BJ (cell line): ENCODE measurements around the gene POLR2C. TPM values are rescaled to one million over a fixed set of nuclear protein-coding genes. Genes with fewer than 3 reads are reported as not detected.

Source experiments
- CTCF ChIA-PET: fragments of 350-600 bp; formaldehyde crosslinking; extraction: SDS; loops from one replicate; lab custom pipeline; 2021; ENCODE audit warnings: antibody characterized with exemption, inconsistent platforms; lab: Yijun Ruan, JAX
- POLR2A ChIA-PET: fragments of 300-600 bp; sonication (Branson Sonifier 250); formaldehyde crosslinking; extraction: SDS; loops from one replicate; lab custom pipeline; 2021; ENCODE audit warnings: antibody characterized with exemption; lab: Charles Lee
- DNase-seq: peaks from one replicate; pipeline ENCODE4 v3.0.0-alpha.2; 2011; ENCODE audit warnings: low read depth
- H3K27me3 ChIP-seq: 2 replicates; pipeline ENCODE4 v1.6.0; 2011; ENCODE audit warnings: low read length; ENCODE audit not compliant: control insufficient read depth, insufficient read depth
- H3K36me3 ChIP-seq: 2 replicates; pipeline ENCODE4 v1.5.1; 2011; ENCODE audit warnings: low read length; ENCODE audit not compliant: control insufficient read depth, insufficient read depth
- H3K4me3 ChIP-seq: 2 replicates; pipeline ENCODE4 v1.5.1; 2011; ENCODE audit warnings: low read depth, mild to moderate bottlenecking, control low read depth, low read length
- polyA plus RNA-seq: library from polyadenylated mRNA; depleted of rRNA; stranded (reverse); fragments of >200 nt; gene quantifications from 2 replicates; pipeline ENCODE4 v1.2.3, GENCODE V29; 2011
- TF ChIP-seq, protein P1 (sequence below): IDR thresholded peaks from 2 replicates; pipeline ENCODE4 v1.5.1; 2011; ENCODE audit warnings: low read depth, mild to moderate bottlenecking, control low read depth, inconsistent platforms, low read length, moderate library complexity; ENCODE audit not compliant: insufficient read depth

POLR2C gene
- polyA plus RNA-seq, 1 experiment: 176 TPM

DNA sequence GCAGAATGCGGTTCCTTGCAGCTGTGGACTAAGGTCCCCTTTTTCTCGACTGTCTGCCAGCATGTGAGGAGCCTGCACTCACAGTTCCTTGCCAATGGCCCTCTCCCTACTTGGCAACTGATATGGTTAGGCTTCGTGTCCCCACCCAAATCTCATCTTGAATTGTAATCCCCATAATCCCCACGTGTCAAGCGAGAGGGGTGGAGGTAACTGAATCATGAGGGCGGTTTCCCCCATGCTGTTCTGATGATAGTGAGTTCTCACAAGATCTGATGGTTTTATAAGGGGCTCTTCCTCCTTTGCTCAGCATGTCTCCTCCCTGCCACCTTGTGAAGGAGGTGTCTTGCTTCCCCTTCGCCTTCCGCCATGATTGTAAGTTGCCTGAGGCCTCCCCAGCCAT lies 35.2 kb upstream of the POLR2C start:
- Histone ChIP-seq H3K4me3 (no peak overlapping the region), H3K36me3 (peaks cover 14% of the 10 kb centered on the region), H3K27me3 (no peaks in the 10 kb centered on the region)
- CTCF ChIA-PET: interaction anchor here (1.5 to 17.0 kb wide), 3 partner anchors 10 to 121 kb away, joined by 6 to 461 read pairs (median 9); no protein-coding TSS in a partner anchor
- TF ChIP-seq, protein P1, sequence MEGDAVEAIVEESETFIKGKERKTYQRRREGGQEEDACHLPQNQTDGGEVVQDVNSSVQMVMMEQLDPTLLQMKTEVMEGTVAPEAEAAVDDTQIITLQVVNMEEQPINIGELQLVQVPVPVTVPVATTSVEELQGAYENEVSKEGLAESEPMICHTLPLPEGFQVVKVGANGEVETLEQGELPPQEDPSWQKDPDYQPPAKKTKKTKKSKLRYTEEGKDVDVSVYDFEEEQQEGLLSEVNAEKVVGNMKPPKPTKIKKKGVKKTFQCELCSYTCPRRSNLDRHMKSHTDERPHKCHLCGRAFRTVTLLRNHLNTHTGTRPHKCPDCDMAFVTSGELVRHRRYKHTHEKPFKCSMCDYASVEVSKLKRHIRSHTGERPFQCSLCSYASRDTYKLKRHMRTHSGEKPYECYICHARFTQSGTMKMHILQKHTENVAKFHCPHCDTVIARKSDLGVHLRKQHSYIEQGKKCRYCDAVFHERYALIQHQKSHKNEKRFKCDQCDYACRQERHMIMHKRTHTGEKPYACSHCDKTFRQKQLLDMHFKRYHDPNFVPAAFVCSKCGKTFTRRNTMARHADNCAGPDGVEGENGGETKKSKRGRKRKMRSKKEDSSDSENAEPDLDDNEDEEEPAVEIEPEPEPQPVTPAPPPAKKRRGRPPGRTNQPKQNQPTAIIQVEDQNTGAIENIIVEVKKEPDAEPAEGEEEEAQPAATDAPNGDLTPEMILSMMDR: no peak
- no peak for DNase-seq
- POLR2A ChIA-PET: no interaction called here

DNA sequence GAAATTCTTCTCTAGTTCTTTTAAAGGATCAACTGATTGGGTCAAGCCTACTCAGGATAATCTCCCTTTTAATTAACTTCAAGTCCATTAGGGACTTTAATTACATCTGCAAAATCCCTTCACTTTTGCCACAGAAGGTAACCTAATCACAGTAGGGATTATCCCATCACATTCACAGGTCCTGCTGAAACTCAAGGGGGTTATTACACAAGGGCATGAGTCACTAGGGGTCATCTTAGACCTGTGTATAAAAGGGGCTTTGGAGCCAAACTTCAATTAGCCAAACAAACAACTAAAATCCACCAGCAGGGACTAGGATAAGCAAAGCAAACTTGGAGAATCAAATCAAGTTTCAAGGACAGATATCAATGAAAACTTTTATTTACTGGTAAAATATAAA lies 34.7 kb upstream of the POLR2C start:
- ChIA-PET POLR2A (no interaction called here), CTCF (no interaction called here)
- TF ChIP-seq, protein P1: no peak
- DNase-seq: no peak
- Histone ChIP-seq H3K27me3 (no peaks in the 10 kb centered on the region), H3K36me3 (peaks cover 15% of the 10 kb centered on the region), H3K4me3 (no peak overlapping the region)

DNA sequence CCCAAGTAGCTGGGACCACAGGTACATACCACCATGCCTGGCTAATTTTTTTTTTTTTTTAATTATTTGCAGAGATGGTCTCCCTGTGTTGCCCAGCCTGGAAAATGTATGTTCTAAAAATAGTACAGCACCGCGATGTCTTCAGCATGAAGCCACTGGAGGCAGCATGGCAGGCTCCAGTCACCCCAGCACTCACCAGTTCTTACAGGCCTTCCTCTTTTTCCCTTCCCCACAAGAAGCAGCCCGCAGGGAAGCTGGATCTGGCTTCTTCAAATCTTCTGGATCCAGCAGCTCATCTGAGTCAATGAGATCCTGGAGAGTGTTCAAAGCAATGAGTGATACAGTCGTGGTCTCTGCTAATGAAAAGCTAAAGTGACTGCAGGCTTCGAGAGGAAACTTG lies 31.5 kb upstream of the POLR2C start:
- no peak for DNase-seq
- Histone ChIP-seq H3K27me3 (no peaks in the 10 kb centered on the region), H3K36me3 (peaks cover 25% of the 10 kb centered on the region), H3K4me3 (no peak overlapping the region)
- ChIA-PET CTCF (interaction anchor here (2.3 to 6.0 kb wide), 2 partner anchors 13 to 89 kb away, joined by 7 to 45 read pairs; no protein-coding TSS in a partner anchor), POLR2A (no interaction called here)
- TF ChIP-seq, protein P1: no peak

DNA sequence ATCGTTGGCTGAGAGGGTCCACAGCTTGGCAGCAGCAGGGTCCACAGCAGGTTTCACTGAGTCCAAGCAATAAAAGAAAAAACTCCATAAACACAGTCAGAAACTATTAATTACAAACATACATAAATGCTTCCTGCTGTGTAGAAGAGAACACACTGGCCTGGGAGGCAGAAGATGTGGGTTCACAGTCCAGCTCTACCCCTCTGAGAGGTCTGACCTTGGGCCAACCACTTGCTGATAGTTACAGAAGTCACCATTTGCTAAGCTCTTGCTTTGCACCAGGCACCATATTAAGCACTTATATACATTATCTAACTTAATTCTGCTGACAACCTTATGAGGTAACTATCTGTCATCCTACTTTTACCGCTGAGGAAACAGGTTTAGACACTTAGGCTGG lies 30.0 kb upstream of the POLR2C start:
- POLR2A ChIA-PET: no interaction called here
- CTCF ChIA-PET: interaction anchor here (1.0 to 6.0 kb wide), 3 partner anchors 9 to 15 kb away, joined by 3 to 45 read pairs (median 22); no protein-coding TSS in a partner anchor
- TF ChIP-seq, protein P1: no peak

DNA sequence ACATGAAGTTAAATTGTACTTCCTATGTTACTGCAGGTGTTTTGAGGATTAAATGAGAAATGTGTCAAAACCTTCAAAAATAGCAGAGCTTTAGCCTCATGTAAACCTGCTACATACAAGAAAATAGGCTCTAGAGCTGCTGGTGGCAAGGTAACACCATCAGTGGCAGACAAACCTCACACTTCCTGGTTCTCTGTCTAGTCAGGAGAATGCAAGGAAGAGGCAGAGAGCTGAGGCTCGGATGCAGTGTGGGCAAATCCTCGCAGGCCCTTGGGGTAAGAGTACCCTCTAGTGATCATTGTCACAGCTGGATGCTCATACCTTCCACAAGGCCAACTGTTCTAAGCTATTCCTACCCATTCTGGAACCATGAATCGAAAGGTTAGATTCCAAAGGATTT lies 29.5 kb upstream of the POLR2C start:
- Histone ChIP-seq H3K36me3 (peaks cover 24% of the 10 kb centered on the region), H3K27me3 (no peaks in the 10 kb centered on the region), H3K4me3 (no peak overlapping the region)
- ChIA-PET POLR2A (no interaction called here), CTCF (interaction anchor here (0.7 to 6.0 kb wide), 5 partner anchors 10 to 86 kb away, joined by 3 to 45 read pairs (median 5); partner anchors contain the start of gene POLR2C)
- DNase-seq: no peak
- TF ChIP-seq, protein P1: no peak

More for the DNA sequence above, 30.0 kb upstream of the POLR2C start:
- no peak for DNase-seq
- peaks cover 24% of the 10 kb centered on the region for H3K36me3 ChIP-seq
- H3K27me3 ChIP-seq: no peaks in the 10 kb centered on the region
- no peak overlapping the region for H3K4me3 ChIP-seq
